OCI-LY7 (cell line): ENCODE measurements around the gene AFF2. TPM values are rescaled to one million over a fixed set of nuclear protein-coding genes. Genes with fewer than 3 reads are reported as not detected.

Experiments used
- BruUV-seq: library from RNA; stranded (reverse); fragments of 400-500 nt; replicated peaks from 2 replicates; lab custom pipeline; 2021; lab: Mats Ljungman, UMichigan
- CTCF ChIA-PET: fragments of 300-600 bp; sonication (Branson Sonifier 250); formaldehyde crosslinking; loops from one replicate; lab custom pipeline; 2022; ENCODE audit warnings: antibody characterized with exemption; ENCODE audit not compliant: unreplicated experiment; lab: Charles Lee
- POLR2A ChIA-PET: fragments of 300-600 bp; sonication (Branson Sonifier 250); formaldehyde crosslinking; loops from one replicate; lab custom pipeline; 2022; ENCODE audit warnings: antibody characterized with exemption; lab: Charles Lee
- DNase-seq: peaks from one replicate; pipeline ENCODE4 v3.0.0-alpha.2; 2015; ENCODE audit warnings: low spot score
- H2AFZ ChIP-seq: fragments of 200-600 bp; sonication (generic), shearing (Covaris generic); 2 replicates; pipeline ENCODE4 v1.6.1; 2014; ENCODE audit warnings: mild to moderate bottlenecking, antibody characterized with exemption, low read length, moderate library complexity
- H3K27ac ChIP-seq: fragments of 200-600 bp; sonication (generic); 2 replicates; pipeline ENCODE4 v1.5.1; 2014; ENCODE audit warnings: mixed run types, low read depth, mild to moderate bottlenecking, moderate library complexity, low read length, inconsistent platforms; ENCODE audit not compliant: poor library complexity, severe bottlenecking
- H3K36me3 ChIP-seq: fragments of 200-600 bp; sonication (generic); 2 replicates; pipeline ENCODE4 v1.6.1; 2014; ENCODE audit warnings: mild to moderate bottlenecking, antibody characterized with exemption, low read length, moderate library complexity, mixed read lengths; ENCODE audit not compliant: insufficient read depth
- H3K4me1 ChIP-seq: fragments of 200-600 bp; sonication (generic); 2 replicates; pipeline ENCODE4 v1.5.1; 2014; ENCODE audit warnings: mild to moderate bottlenecking, low read length; ENCODE audit not compliant: insufficient read depth, poor library complexity, severe bottlenecking
- H3K4me2 ChIP-seq: fragments of 200-600 bp; sonication (generic); 2 replicates; pipeline ENCODE4 v1.6.1; 2014; ENCODE audit warnings: mild to moderate bottlenecking, low read length
- H3K4me3 ChIP-seq: fragments of 200-600 bp; sonication (generic); 2 replicates; pipeline ENCODE4 v1.5.1; 2014; ENCODE audit warnings: mild to moderate bottlenecking, low read depth, low read length; ENCODE audit not compliant: poor library complexity, severe bottlenecking
- H3K79me2 ChIP-seq: fragments of 200-600 bp; sonication (generic); 2 replicates; pipeline ENCODE4 v1.6.1; 2016; ENCODE audit warnings: low read depth, mild to moderate bottlenecking, low read length, moderate library complexity, mixed read lengths; ENCODE audit not compliant: insufficient read depth
- H3K9me2 ChIP-seq: fragments of 200-600 bp; sonication (generic); 2 replicates; pipeline ENCODE4 v1.6.1; 2016; ENCODE audit warnings: mild to moderate bottlenecking, low read length, mixed read lengths; ENCODE audit not compliant: insufficient read depth
- H3K9me3 ChIP-seq: fragments of 200-600 bp; sonication (generic); 2 replicates; pipeline ENCODE4 v1.6.1; 2014; ENCODE audit warnings: mild to moderate bottlenecking, mixed run types, low read length, mixed read lengths
- H4K20me1 ChIP-seq: fragments of 200-600 bp; sonication (generic); 2 replicates; pipeline ENCODE4 v1.6.1; 2014; ENCODE audit warnings: mild to moderate bottlenecking, antibody characterized with exemption, low read length, moderate library complexity, mixed read lengths; ENCODE audit not compliant: insufficient read depth
- CTCF ChIP-seq: fragments of 200-600 bp; sonication (generic); conservative IDR thresholded peaks from 2 replicates; pipeline ENCODE4 v1.5.1; 2014; ENCODE audit warnings: mild to moderate bottlenecking, antibody characterized with exemption, low read length, moderate library complexity, mixed read lengths
- EZH2phosphoT487 ChIP-seq: fragments of 200-600 bp; sonication (generic); IDR thresholded peaks from 2 replicates; pipeline ENCODE4 v1.6.1; 2018; ENCODE audit warnings: low read depth, borderline replicate concordance, mild to moderate bottlenecking, mixed run types, antibody characterized with exemption, low read length, moderate library complexity, mixed read lengths
- intact Hi-C: fragments of 100-400 bp; cut with micrococcal nuclease; formaldehyde crosslinking; loops from one replicate; pipeline ENCODE4 v1.10.0; 2022; ENCODE audit not compliant: unreplicated experiment
- total RNA-seq, 2 experiments: library from RNA; depleted of rRNA in 1 of 2; stranded (reverse); fragments of >200 nt in 1 of 2; shearing (Covaris generic) in 1 of 2; gene quantifications; 2 replicates each; pipeline ENCODE4 v1.2.3, GENCODE V29; 2014 to 2022

The AFF2 gene
- total RNA-seq, 2 experiments from 2014 or later = 102 to 106 TPM

GRCh38 chrX:148682206-148682605, 181.8 kb downstream of the AFF2 start:
- intact Hi-C loops = no loop called here
- TF ChIP-seq EZH2phosphoT487 (no peak), CTCF (no peak)
- Histone ChIP-seq H3K9me3 (no peaks in the 10 kb centered on the region), H3K4me1 (peaks cover under 1% of the 10 kb centered on the region), H2AFZ (no peak overlapping the region), H3K27ac (no peak overlapping the region), H3K79me2 (peaks cover 82% of the 10 kb centered on the region), H4K20me1 (no peaks in the 10 kb centered on the region), H3K9me2 (no peaks in the 10 kb centered on the region), H3K36me3 (peaks cover 25% of the 10 kb centered on the region), H3K4me3 (no peak overlapping the region), H3K4me2 (no peak overlapping the region)
- POLR2A ChIA-PET = interaction anchor here (0.5 to 0.6 kb wide), 2 partner anchors 65 to 768 kb away, joined by 4 read pairs; no protein-coding TSS in a partner anchor
- no TSS peak for BruUV-seq
- CTCF ChIA-PET = no interaction called here
- DNase-seq = no peak

- 0 out of 2 replicates have a peak, but pooled peaks cover 3% of the 10 kb centered on the region for H3K9me3 ChIP-seq
These were observed 191.0 kb downstream of the AFF2 start for GRCh38 chrX:148691456-148691855.

More at GRCh38 chrX:148691456-148691855, 191.0 kb downstream of the AFF2 start:
- H4K20me1 ChIP-seq = no peaks in the 10 kb centered on the region
- no peak for DNase-seq
- no peak overlapping the region for H3K27ac ChIP-seq
- no peaks in the 10 kb centered on the region for H3K9me2 ChIP-seq
- CTCF ChIA-PET = no interaction called here
- H3K4me1 ChIP-seq = peaks cover 1% of the 10 kb centered on the region
- peaks cover 36% of the 10 kb centered on the region for H3K36me3 ChIP-seq
- POLR2A ChIA-PET = no interaction called here
- H2AFZ ChIP-seq = no peak overlapping the region
- BruUV-seq = no TSS peak
- no peak overlapping the region for H3K4me2 ChIP-seq
- TF ChIP-seq EZH2phosphoT487 (no peak), CTCF (no peak)
- no peak overlapping the region for H3K4me3 ChIP-seq
- intact Hi-C loops = no loop called here
- H3K79me2 ChIP-seq = peaks cover 28% of the 10 kb centered on the region; the same call in 1 of the 2 replicates
